ENCODE measurements around the gene RIMS4. TPM values are rescaled to one million over a fixed set of nuclear protein-coding genes. Genes with fewer than 3 reads are reported as not detected.

RIMS4 gene
- total RNA-seq, 1 experiment from 2014 or later: 4.0 TPM

- BruUV-seq (replicated peaks): no TSS peak
- peak within 1 kb of the TSS; percentile 86 for H3K27ac ChIP-seq (ENCODE audit: low read length)
- intact Hi-C loops (cut with micrococcal nuclease; ENCODE audit: unreplicated experiment) (no loop called here), in situ Hi-C loops (cut with HindIII; ENCODE audit: low pct_unique_long_range_greater_than_20kb, low sequenced_read_pairs) (no loop called here)
- ATAC-seq: peak; percentile 64
- H3K27me3 ChIP-seq (ENCODE audit: control insufficient read depth, insufficient read depth, low read length): no peaks in the 10 kb centered on the region
- H3K4me3 ChIP-seq (ENCODE audit: low read depth in 2 of 2, low read length in 2 of 2): peak within 1 kb of the TSS; percentile 52 to 88
- TF ChIP-seq SIN3A (IDR thresholded peaks at IDR 0.05; ENCODE audit: borderline replicate concordance, insufficient read depth, low read depth, low read length): no peak
- TF ChIP-seq REST (IDR thresholded peaks at IDR 0.05; ENCODE audit: insufficient read depth in 1 of 2, low read depth in 2 of 2, low read length in 1 of 2): no peak
- no peak for TF ChIP-seq TCF7L2 (IDR thresholded peaks at IDR 0.05; ENCODE audit: low read depth, low read length)
- no peak for TF ChIP-seq POLR2AphosphoS5 (IDR thresholded peaks at IDR 0.05; ENCODE audit: low read depth, low read length)
- H3K9me3 ChIP-seq (ENCODE audit: control insufficient read depth, insufficient read depth, low read depth, low read length): no peaks in the 10 kb centered on the region
- ChIA-PET CTCF (interaction anchor here (0.5 kb wide), 1 partner anchor 24 kb away, joined by 5 read pairs; no protein-coding TSS in a partner anchor), POLR2A (interaction anchor here (0.6 kb wide), 1 partner anchor 128 kb away, joined by 4 read pairs; no protein-coding TSS in a partner anchor)
- DNase-seq (ENCODE audit: low read depth, low spot score): no peak
- no peaks in the 10 kb centered on the region for H3K36me3 ChIP-seq (ENCODE audit: control insufficient read depth, insufficient read depth, low read length)
- peaks cover 25% of the 10 kb centered on the region for H3K4me1 ChIP-seq (ENCODE audit: control insufficient read depth, insufficient read depth, low read length)
Measured at GRCh38 chr20:44745598-44746366, 64.6 kb downstream of the RIMS4 start, which contains the start of gene KCNK15. KCNK15 (plus strand) TSS chr20:44745865; CDS start chr20:44745911, 46 bp downstream.

DNA sequence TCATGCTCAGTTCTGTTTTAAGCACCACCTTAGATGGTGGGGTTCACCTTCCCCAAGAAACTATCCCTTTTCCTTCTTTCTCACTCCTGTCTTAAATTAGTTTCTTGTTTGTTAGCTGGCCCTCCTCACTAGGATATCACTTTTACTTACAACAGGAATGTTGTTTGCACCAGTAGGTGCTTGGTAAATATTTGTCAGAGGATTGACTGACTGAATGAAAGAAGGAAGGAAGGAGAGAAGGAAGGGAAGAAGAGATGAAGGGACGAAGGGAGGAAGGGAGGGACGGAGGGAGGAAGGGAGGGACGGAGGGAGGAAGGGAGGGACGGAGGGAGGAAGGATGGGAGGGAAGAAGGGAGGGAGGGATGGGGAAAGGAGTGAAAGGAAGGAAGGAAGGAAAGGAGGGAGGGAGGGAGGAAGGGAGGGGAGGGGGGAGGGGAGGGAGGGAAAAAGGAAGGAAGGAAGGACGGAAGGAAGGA, 65.2 kb downstream of the RIMS4 start:
- Histone ChIP-seq H3K27me3 (ENCODE audit: control insufficient read depth, insufficient read depth, low read length) (no peaks in the 10 kb centered on the region), H3K27ac (ENCODE audit: low read length) (peak overlapping the region; percentile 73), H3K4me1 (ENCODE audit: control insufficient read depth, insufficient read depth, low read length) (peaks cover 25% of the 10 kb centered on the region), H3K9me3 (ENCODE audit: control insufficient read depth, insufficient read depth, low read depth, low read length) (no peaks in the 10 kb centered on the region), H3K4me3 (ENCODE audit: low read depth in 2 of 2, low read length in 2 of 2) (peak overlapping the region; percentile 52 to 88), H3K36me3 (ENCODE audit: control insufficient read depth, insufficient read depth, low read length) (no peaks in the 10 kb centered on the region)
- peak; percentile 2; the same call in 1 of the 2 replicates for ATAC-seq
- intact Hi-C loops (cut with micrococcal nuclease; ENCODE audit: unreplicated experiment): no loop called here
- no TSS peak for BruUV-seq (replicated peaks)
- TF ChIP-seq POLR2AphosphoS5 (IDR thresholded peaks at IDR 0.05; ENCODE audit: low read depth, low read length) (no peak), REST (IDR thresholded peaks at IDR 0.05; ENCODE audit: insufficient read depth in 1 of 2, low read depth in 2 of 2, low read length in 1 of 2) (no peak), SIN3A (IDR thresholded peaks at IDR 0.05; ENCODE audit: borderline replicate concordance, insufficient read depth, low read depth, low read length) (no peak), TCF7L2 (IDR thresholded peaks at IDR 0.05; ENCODE audit: low read depth, low read length) (no peak)
- TF ChIP-seq, protein P1, sequence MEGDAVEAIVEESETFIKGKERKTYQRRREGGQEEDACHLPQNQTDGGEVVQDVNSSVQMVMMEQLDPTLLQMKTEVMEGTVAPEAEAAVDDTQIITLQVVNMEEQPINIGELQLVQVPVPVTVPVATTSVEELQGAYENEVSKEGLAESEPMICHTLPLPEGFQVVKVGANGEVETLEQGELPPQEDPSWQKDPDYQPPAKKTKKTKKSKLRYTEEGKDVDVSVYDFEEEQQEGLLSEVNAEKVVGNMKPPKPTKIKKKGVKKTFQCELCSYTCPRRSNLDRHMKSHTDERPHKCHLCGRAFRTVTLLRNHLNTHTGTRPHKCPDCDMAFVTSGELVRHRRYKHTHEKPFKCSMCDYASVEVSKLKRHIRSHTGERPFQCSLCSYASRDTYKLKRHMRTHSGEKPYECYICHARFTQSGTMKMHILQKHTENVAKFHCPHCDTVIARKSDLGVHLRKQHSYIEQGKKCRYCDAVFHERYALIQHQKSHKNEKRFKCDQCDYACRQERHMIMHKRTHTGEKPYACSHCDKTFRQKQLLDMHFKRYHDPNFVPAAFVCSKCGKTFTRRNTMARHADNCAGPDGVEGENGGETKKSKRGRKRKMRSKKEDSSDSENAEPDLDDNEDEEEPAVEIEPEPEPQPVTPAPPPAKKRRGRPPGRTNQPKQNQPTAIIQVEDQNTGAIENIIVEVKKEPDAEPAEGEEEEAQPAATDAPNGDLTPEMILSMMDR (IDR thresholded peaks at IDR 0.05): no peak
- ChIA-PET POLR2A (interaction anchor here (0.6 kb wide), 1 partner anchor 129 kb away, joined by 4 read pairs; no protein-coding TSS in a partner anchor), CTCF (interaction anchor here (0.5 kb wide), 1 partner anchor 24 kb away, joined by 5 read pairs; no protein-coding TSS in a partner anchor)
- no peak for DNase-seq (ENCODE audit: low read depth, low spot score)
- in situ Hi-C loops (cut with HindIII; ENCODE audit: low pct_unique_long_range_greater_than_20kb, low sequenced_read_pairs): no loop called here
